SK-N-SH (cell line): ENCODE results near the gene IFNA4.

Experiments used
- CTCF ChIP-seq: fragments of 200-600 bp; sonication (generic); IDR thresholded peaks from 2 replicates; pipeline ENCODE4 v1.6.1; 2017; ENCODE audit warnings: antibody characterized with exemption, mild to moderate bottlenecking, moderate library complexity
- JUND ChIP-seq: IDR thresholded peaks from 2 replicates; pipeline ENCODE4 v1.4.0; 2012
- MAX ChIP-seq: IDR thresholded peaks from 2 replicates; pipeline ENCODE4 v1.4.0; 2012; ENCODE audit warnings: low read depth
- NFIC ChIP-seq: IDR thresholded peaks from 2 replicates; pipeline ENCODE4 v1.4.0; 2012; ENCODE audit warnings: borderline replicate concordance
- SMC3 ChIP-seq: IDR thresholded peaks from 2 replicates; pipeline ENCODE4 v1.6.1; 2012; ENCODE audit warnings: low read depth, low read length, improper control_type of control experiment
- USF2 ChIP-seq: fragments of 150-350 bp; IDR thresholded peaks from 2 replicates; pipeline ENCODE4 v1.6.1; 2017; ENCODE audit warnings: antibody characterized with exemption, low read length, low read depth, borderline replicate concordance
- ZBTB33 ChIP-seq: IDR thresholded peaks from 2 replicates; pipeline ENCODE4 v1.4.0; 2012; ENCODE audit warnings: low read depth, borderline replicate concordance

GRCh38 chr9:21153336-21154017 lies 33.9 kb downstream of the IFNA4 start:
- no peak for TF ChIP-seq CTCF
- no peak for TF ChIP-seq ZBTB33
- no peak for TF ChIP-seq SMC3
- TF ChIP-seq JUND, result no peak
- TF ChIP-seq MAX, result no peak
- TF ChIP-seq USF2, result no peak
- no peak for TF ChIP-seq NFIC
